NCI-H774 (cell line): Measurements from ENCODE around the gene PNKD.

ENCODE experiments used
- DNase-seq: peaks from one replicate; lab custom pipeline; 2025; lab: John Stamatoyannopoulos, UW

PNKD gene

GRCh38 chr2:218269900-218270720 lies at the start of gene PNKD, which contains the start of gene AAMP:
Gene PNKD, plus strand, starts transcription at chr2:218270519. Its CDS starts 17 bp downstream, at chr2:218270536.
Gene AAMP, minus strand, starts transcription at chr2:218270137. Its CDS starts 51 bp downstream, at chr2:218270086.
- peak; percentile 99 for DNase-seq

DNA sequence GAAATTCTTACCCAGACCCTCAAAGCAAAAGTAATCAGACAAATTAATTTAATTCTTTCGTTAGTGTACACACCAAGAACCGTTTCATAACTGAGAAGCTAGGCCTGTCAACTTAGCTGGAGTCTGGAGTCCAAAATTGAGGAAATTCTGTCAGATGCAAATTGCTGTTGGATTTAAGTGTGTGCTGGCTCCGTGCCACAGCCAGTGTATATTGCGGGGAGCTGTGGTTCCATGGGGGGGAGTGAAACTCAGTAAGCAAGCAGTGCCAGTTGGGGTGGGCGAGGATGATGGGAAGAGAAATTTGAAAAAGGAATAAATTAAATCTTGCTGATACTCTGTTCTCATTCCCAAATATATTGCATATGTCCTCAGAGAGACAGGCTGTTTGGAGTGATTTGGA lies 49.3 kb upstream of the PNKD start:
- DNase-seq: no peak

GRCh38 chr2:218223046-218223445 lies 47.3 kb upstream of the PNKD start:
- no peak for DNase-seq

- no peak for DNase-seq
Measured at GRCh38 chr2:218224186-218224585, 46.1 kb upstream of the PNKD start.

GRCh38 chr2:218226903-218227302 lies 43.4 kb upstream of the PNKD start:
- no peak for DNase-seq

DNA sequence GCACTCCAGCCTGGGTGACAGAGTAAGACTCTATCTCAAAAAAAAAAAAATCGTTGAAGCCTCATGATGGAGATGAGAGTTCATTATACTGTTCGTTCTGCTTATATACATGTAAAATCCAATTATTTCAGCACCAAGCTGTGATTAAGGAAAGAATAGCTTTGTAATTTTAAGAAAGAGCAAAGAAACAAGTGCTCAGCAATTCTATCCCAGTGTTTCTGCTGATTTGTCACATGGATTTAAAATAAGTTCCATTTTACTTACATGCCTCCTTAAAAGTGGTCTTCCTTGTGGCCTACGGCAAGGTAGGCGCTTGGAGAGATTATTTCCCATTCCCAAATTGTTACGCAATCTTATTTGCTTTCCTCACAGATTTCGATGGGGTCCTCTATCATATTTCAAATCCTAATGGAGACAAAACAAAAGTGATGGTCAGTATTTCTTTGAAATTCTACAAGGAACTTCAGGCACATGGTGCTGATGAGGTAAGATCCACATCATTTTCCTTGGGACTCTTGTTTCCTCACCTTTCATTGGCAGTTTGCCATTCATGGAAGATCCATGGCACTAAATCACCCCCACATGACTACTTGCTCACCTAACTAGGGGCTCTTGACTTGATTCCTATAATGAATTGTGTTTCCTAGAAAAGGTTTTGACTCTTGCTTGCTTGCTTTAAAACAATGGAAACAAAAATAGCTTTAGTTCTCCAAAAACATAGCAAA lies 41.8 kb upstream of the PNKD start:
- DNase-seq: no peak

- DNase-seq: no peak
Measured at GRCh38 chr2:218229239-218229638, 41.1 kb upstream of the PNKD start.

DNA sequence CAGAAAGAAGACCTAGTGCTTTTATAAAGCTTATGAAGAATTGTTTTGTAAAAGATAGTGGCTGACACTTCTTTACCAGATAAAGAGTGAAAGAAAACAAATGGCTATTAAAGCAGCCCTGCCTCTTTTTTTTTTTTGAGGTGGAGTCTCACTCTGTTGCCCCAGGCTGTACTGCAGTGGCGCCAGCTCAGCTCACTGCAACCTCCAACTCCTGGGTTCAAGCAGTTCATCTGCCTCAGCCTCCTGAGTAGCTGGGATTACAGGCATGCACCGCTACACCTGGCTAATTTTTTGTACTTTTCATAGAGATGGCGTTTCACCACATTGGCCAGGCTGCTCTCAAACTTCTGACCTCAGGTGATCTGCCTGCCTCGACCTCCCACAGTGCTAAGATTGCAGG lies 40.5 kb upstream of the PNKD start:
- no peak for DNase-seq

DNA sequence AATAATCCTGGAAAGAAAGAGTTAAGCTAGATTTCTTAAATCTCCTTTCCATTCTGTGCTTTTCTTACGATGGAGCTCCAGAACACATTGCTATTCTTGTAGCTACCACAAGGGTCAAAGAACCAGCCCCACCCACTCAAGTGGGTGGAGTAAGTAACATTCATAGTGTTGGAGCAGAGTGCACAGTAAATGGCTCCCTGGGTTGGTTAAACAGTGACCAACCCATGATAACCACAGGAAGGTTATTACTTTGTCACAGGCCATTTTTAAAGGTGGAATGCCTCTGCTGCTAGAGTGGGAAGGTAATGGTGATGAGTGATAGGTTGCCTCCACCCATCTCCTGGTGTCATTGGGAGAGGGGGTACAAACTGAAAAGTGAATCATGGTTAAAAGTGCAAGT lies 39.4 kb upstream of the PNKD start:
- DNase-seq: no peak

DNA sequence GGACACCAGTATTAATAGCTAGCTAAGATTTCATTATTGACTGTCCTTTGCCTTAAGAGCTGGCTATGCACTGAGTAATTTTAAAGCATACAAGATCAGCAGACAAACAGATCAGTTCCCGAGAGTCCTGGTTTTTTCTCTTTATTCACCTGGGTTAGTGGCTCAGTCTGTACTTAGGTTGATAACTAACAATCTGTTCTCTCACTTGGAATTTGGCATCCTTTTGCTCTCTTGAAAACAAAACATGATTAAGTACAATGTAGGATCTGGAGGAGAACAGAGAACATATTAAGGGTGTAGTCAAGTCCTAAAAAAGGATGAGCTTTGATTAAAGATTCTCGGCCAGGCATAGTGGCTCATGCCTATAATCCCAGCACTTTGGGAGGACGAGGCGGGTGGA lies 36.8 kb upstream of the PNKD start:
- no peak for DNase-seq

GRCh38 chr2:218234521-218234920 lies 35.8 kb upstream of the PNKD start:
- DNase-seq: no peak

GRCh38 chr2:218235017-218235416 lies 35.3 kb upstream of the PNKD start:
- no peak for DNase-seq

DNA sequence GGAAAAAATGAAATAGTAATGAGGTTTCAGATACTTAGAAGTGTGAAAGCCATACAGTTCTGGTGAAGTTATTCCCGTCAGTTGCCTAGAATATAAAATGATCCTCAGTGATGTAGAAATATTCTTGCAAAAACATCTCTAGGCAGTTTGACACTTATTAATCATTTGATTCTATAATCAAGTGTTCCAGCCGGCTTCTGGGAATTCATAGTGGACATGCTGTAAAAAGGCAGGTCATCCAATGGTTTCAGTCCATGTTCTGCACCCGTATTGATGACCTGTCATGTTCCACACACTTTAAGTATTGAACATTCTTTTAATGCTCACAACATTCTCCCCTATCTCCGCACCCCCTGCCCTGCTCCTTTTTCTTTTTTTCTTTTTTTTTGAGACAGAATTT lies 33.5 kb upstream of the PNKD start:
- DNase-seq: no peak

DNA sequence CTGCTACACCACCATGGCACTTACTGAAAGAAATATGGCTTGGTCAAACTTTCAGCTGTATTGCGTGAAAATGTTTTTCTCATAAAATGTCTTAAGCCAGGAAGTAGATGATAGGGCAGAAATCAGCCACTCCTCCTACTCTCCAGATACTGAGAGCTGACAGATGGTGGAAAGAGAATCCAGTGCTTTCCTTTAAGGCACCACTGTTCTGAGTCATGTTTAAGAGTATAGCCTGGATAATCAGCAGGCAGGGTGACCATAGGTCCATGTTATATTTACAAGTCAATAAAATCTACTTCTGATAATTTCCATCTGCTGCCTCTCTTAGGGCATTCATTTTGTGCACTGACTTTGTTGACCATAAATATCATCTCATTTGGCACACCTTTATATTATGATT lies 31.4 kb upstream of the PNKD start:
- no peak for DNase-seq

- no peak for DNase-seq
Measured at GRCh38 chr2:218244204-218244603, 26.1 kb upstream of the PNKD start.

DNA sequence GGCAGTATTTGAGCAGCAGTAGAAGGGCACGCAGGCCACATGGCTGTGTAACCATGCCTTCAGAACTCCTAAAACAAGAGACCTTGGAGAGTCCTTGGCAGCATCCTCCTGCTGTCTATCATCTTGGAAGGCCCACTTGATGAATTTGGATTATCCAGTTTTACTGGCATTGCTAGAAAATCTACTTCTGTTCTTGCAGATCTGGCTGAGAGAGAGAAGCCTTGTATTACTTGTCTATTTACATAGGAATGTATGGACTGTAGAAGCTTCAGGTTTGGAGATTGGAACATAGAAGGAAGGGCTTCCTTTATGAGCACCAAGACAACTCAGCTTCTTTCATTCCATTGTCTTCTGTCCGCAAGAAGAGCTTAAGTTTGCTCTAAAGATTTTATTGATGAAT lies 25.7 kb upstream of the PNKD start:
- DNase-seq: no peak

GRCh38 chr2:218245214-218245613 lies 25.1 kb upstream of the PNKD start:
- no peak for DNase-seq

- no peak for DNase-seq
Measured at GRCh38 chr2:218249691-218250090, 20.6 kb upstream of the PNKD start.

GRCh38 chr2:218252509-218253231 lies 17.6 kb upstream of the PNKD start:
- DNase-seq: no peak

GRCh38 chr2:218253232-218253625 lies 17.1 kb upstream of the PNKD start:
- no peak for DNase-seq

- no peak for DNase-seq
Measured at GRCh38 chr2:218255446-218255845, 14.9 kb upstream of the PNKD start.

- no peak for DNase-seq
Measured at GRCh38 chr2:218256612-218257350, 13.5 kb upstream of the PNKD start.
